ENCODE measurements around the gene PLIN5. TPM values are rescaled to one million over a fixed set of nuclear protein-coding genes. Genes with fewer than 3 reads are reported as not detected.

Gene PLIN5, protein sequence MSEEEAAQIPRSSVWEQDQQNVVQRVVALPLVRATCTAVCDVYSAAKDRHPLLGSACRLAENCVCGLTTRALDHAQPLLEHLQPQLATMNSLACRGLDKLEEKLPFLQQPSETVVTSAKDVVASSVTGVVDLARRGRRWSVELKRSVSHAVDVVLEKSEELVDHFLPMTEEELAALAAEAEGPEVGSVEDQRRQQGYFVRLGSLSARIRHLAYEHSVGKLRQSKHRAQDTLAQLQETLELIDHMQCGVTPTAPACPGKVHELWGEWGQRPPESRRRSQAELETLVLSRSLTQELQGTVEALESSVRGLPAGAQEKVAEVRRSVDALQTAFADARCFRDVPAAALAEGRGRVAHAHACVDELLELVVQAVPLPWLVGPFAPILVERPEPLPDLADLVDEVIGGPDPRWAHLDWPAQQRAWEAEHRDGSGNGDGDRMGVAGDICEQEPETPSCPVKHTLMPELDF
- total RNA-seq (10 to 100 TPM in 1 of 4 donors, 1 to 10 TPM in 3; 2.5 to 10.0 (median 4.2) TPM), polyA plus RNA-seq (1 to 10 TPM in 2 of 3 donors, under 1 TPM in 1; 0.69 to 3.1 (median 2.4) TPM)

DNA sequence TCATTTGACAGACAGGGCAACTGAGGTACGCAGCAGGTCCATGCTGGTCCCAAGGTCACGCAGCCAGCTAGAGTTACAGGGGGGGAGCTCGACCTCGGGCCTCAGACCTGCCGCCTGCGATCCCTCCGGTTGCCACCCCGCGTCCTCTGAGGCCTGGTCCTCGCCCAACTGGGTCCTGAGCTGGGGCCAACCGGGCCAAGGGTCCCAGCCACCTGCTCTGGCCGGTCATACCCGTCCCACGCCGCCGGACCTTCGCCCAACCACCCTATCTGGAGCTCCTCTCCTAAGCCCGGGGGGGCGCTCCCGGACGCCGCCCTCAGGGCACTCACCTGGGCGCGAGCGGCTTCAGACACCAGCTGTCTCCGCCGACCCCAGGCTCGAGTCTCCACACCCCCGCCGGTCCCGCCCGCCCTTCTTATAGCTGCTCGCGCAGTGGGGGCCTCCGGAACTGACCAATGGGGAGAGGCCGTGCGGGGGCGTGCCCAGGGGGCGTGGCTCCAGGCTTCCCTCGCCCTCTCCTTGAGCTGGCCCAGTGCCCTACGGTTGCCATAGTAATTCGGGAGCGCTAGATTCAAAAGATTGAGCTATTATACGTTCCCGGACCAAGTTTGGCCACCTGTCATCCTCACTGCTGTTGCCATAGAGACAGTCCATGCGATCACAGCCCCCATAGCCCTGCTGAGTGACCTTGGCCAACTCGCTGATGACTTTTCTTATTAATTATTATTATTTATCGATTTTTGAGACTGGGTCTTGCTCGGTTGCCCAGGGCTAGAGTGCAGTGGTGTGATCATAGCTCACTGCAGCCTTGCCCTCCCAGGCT is at the start of gene PLIN5:
Gene PLIN5 (minus strand): TSS at position 389 of the 823 bp plus-strand sequence. CDS start 1,150 bp downstream, outside the sequence.
- TF ChIP-seq, protein P1, sequence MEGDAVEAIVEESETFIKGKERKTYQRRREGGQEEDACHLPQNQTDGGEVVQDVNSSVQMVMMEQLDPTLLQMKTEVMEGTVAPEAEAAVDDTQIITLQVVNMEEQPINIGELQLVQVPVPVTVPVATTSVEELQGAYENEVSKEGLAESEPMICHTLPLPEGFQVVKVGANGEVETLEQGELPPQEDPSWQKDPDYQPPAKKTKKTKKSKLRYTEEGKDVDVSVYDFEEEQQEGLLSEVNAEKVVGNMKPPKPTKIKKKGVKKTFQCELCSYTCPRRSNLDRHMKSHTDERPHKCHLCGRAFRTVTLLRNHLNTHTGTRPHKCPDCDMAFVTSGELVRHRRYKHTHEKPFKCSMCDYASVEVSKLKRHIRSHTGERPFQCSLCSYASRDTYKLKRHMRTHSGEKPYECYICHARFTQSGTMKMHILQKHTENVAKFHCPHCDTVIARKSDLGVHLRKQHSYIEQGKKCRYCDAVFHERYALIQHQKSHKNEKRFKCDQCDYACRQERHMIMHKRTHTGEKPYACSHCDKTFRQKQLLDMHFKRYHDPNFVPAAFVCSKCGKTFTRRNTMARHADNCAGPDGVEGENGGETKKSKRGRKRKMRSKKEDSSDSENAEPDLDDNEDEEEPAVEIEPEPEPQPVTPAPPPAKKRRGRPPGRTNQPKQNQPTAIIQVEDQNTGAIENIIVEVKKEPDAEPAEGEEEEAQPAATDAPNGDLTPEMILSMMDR (IDR thresholded peaks at IDR 0.05): no peak
- TF ChIP-seq EP300 (IDR thresholded peaks at IDR 0.05): no peak
- no peak for TF ChIP-seq POLR2A (IDR thresholded peaks at IDR 0.05)
- no peak for TF ChIP-seq POLR2AphosphoS5 (IDR thresholded peaks at IDR 0.05)
- Histone ChIP-seq H3K27me3 (peaks cover 0 to 13% (median 4%) of the 10 kb centered on the region in 3 donors), H3K4me1 (peaks cover 0 to 13% (median 11%) of the 10 kb centered on the region in 4 donors), H3K4me3 (peak within 1 kb of the TSS in 3 of 4 donors; percentile 21 to 45 (median 23)), H3K9me3 (no peaks in the 10 kb centered on the region), H3K27ac (no peak within 1 kb of the TSS), H3K36me3 (no peaks in the 10 kb centered on the region)
- intact Hi-C loops (cut with DNase I): no loop called here
- 4 to 17% methylated on average over 49 of the region's 49 CpGs for WGBS, 2 donors
- DNase-seq: peak; percentile 84

DNA sequence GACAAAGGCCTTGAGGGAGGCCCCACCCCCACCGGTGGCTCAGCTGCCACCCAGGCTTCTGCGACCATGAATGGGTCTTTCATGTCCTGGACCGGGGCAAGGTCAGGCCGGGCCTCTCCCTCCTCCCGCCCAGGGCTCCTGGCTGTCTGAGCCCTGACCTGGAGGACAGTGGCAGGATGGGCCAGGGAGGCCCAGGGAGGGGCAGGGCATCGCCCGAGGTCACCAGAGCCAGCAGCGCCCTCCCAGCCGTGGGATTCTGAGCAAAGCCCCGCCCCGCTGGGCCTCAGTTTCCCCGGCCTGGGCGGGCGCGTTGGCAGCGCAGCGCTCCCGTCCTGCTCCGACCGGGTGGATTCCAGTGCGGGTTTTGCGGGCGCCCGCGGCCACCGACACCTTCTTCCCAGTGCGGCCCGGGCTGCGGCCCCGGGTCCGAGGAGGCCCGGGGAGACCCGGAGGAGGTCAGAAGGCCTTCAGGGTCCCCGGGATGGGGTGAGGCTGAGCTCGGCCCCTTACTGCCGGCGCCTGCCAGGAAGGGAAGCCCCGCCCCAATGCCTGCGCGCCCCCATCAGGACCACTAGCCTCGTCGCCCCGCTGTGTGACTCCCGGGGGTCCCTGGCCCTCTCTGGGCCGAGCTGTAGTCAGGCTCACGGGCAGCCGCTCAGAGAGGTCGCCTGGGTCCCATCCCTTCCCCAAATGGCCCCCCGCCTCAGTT is 49.1 kb upstream of the PLIN5 start:
- Histone ChIP-seq H3K4me3 (peak overlapping the region in 3 of 4 donors; percentile 7 to 46 (median 41)), H3K27ac (no peak overlapping the region), H3K27me3 (peaks cover 30 to 75% (median 69%) of the 10 kb centered on the region in 3 donors), H3K36me3 (no peaks in the 10 kb centered on the region), H3K9me3 (no peaks in the 10 kb centered on the region), H3K4me1 (peaks cover 0 to 26% (median 24%) of the 10 kb centered on the region in 4 donors)
- WGBS, 2 donors: 2 to 3% methylated on average over 49 of the region's 49 CpGs
- TF ChIP-seq POLR2AphosphoS5 (IDR thresholded peaks at IDR 0.05) (no peak), POLR2A (IDR thresholded peaks at IDR 0.05) (no peak), EP300 (IDR thresholded peaks at IDR 0.05) (no peak)
- TF ChIP-seq, protein P1 (IDR thresholded peaks at IDR 0.05): no peak
- DNase-seq: no peak
- intact Hi-C loops (cut with DNase I): no loop called here

DNA sequence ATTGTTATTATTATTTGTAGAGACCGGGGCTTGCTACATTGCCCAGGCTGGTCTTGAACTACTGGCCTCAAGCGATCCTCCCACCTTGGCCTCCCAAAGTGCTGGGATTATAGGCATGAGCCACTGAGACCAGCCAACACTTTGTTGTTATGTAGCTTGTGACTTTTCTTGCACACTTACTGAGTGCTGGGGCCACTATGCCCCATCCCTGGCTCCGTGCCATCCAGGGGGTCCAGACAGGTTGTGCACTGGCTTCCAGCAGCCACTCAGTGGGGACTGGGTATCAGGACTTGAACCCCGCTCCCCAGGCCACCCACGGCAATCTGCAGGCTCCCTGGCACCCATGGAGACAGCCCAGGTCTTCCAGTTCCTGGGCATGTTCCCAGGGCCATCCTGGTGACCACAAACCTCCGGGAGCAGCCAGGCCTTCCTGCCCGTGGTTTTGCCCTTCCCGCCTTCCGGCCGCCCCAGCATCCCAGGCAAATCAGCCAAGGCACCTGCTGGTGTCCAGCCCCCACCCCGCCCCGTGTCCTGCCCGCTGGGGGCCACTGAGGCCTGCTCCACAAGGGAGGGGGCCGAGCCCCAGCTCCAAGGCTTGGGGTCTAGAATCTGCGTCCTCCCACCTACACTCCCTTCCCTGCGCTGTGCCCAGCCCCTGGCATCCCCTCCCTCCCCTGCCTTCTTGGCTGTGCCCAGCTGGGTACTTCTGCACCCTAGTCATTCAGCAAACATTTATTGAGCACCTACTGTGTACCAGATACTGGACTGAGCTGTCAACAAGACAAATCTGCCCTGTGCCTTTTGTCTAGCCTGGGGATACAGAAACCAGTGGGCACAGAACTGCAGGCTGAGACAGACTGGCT is 48.2 kb upstream of the PLIN5 start:
- DNase-seq: no peak
- no peak overlapping the region for H3K4me3 ChIP-seq
- no peak overlapping the region for H3K27ac ChIP-seq
- H3K36me3 ChIP-seq: no peaks in the 10 kb centered on the region
- H3K27me3 ChIP-seq: peaks cover 30 to 83% (median 77%) of the 10 kb centered on the region in 3 donors
- H3K9me3 ChIP-seq: no peaks in the 10 kb centered on the region
- intact Hi-C loops (cut with DNase I): no loop called here
- TF ChIP-seq POLR2AphosphoS5 (IDR thresholded peaks at IDR 0.05) (no peak), POLR2A (IDR thresholded peaks at IDR 0.05) (no peak), EP300 (IDR thresholded peaks at IDR 0.05) (no peak)
- TF ChIP-seq, protein P1 (IDR thresholded peaks at IDR 0.05): no peak
- whole genome bisulfite sequencing, 2 donors: 32 to 46% methylated on average over 16 of the region's 16 CpGs
- peaks cover 0 to 26% (median 24%) of the 10 kb centered on the region in 4 donors for H3K4me1 ChIP-seq
